ENCODE data around the gene ARHGDIG. TPM values are rescaled to one million over a fixed set of nuclear protein-coding genes. Genes with fewer than 3 reads are reported as not detected.

ARHGDIG gene
- polyA plus RNA-seq, 3 donors: not detected

- no peaks in the 10 kb centered on the region for H3K4me1 Mint-ChIP-seq
- H3K4me1 ChIP-seq (ENCODE audit: control insufficient read depth in 1 of 2, insufficient read depth in 2 of 2, low read length in 2 of 2): no peaks in the 10 kb centered on the region
Observed at GRCh38 chr16:309476-309875, 29.1 kb downstream of the ARHGDIG start.

GRCh38 chr16:311725-312124 is 31.3 kb downstream of the ARHGDIG start:
- Histone ChIP-seq H3K4me2 (replicated peaks; ENCODE audit: extremely low read depth, low read length, poor library complexity, severe bottlenecking) (no peak overlapping the region), H2AFZ (ENCODE audit: insufficient read depth, low read depth, low read length, poor library complexity, severe bottlenecking) (no peak overlapping the region), H3K27me3 (ENCODE audit: control insufficient read depth in 2 of 2, insufficient read depth in 2 of 2, low read length in 2 of 2) (no peaks in the 10 kb centered on the region), H4K20me1 (ENCODE audit: insufficient read depth, low read length) (peaks cover 23% of the 10 kb centered on the region), H3K9me3 (replicated peaks in 1 of 2; ENCODE audit: control insufficient read depth in 1 of 2, insufficient read depth in 1 of 2, low read length in 2 of 2) (no peaks in the 10 kb centered on the region), H3K9ac (ENCODE audit: insufficient read depth, low read length, poor library complexity, severe bottlenecking) (no peak overlapping the region), H3K36me3 (replicated peaks in 1 of 2; ENCODE audit: control insufficient read depth in 1 of 2, insufficient read depth in 2 of 2, low read length in 2 of 2) (peaks cover 68 to 78% of the 10 kb centered on the region in 2 donors), H3K4me1 (ENCODE audit: control insufficient read depth in 1 of 2, insufficient read depth in 2 of 2, low read length in 2 of 2) (no peaks in the 10 kb centered on the region), H3K4me3 (replicated peaks in 1 of 3; ENCODE audit: low read depth in 2 of 3, low read length in 3 of 3) (no peak overlapping the region), H3K79me2 (ENCODE audit: insufficient read depth, low read length) (peaks cover 44% of the 10 kb centered on the region), H3K27ac (ENCODE audit: low read depth in 1 of 2, low read length in 2 of 2) (no peak overlapping the region)
- no peak for TF ChIP-seq CTCF (IDR thresholded peaks at IDR 0.05)
- Mint-ChIP-seq H3K4me1 (no peaks in the 10 kb centered on the region), H3K27me3 (ENCODE audit: low read depth in 3 of 3) (no peaks in the 10 kb centered on the region), H3K4me3 (no peak overlapping the region), H3K9me3 (no peaks in the 10 kb centered on the region), H3K27ac (no peak overlapping the region), H3K36me3 (peaks cover 67 to 83% of the 10 kb centered on the region in 2 donors)
- DNase-seq: no peak
- intact Hi-C loops (cut with micrococcal nuclease): loop anchor here in 1 of 2 donors (5.0 kb wide), 1 partner anchor 36 kb away; no protein-coding TSS in a partner anchor
- WGBS (ENCODE audit: insufficient coverage): 100% methylated on average over 14 of the region's 15 CpGs

More at GRCh38 chr16:309476-309875, 29.1 kb downstream of the ARHGDIG start:
- H4K20me1 ChIP-seq (ENCODE audit: insufficient read depth, low read length): peaks cover 12% of the 10 kb centered on the region
- TF ChIP-seq CTCF (IDR thresholded peaks at IDR 0.05): no peak
- Mint-ChIP-seq H3K4me3 (no peak overlapping the region), H3K9me3 (no peaks in the 10 kb centered on the region), H3K27ac (peak overlapping the region in 4 of 7 donors; percentile 10 to 40 (median 21)), H3K36me3 (peaks cover 73 to 96% of the 10 kb centered on the region in 2 donors), H3K27me3 (ENCODE audit: low read depth in 3 of 3) (no peaks in the 10 kb centered on the region)
- H3K36me3 ChIP-seq (replicated peaks in 1 of 2; ENCODE audit: control insufficient read depth in 1 of 2, insufficient read depth in 2 of 2, low read length in 2 of 2): peaks cover 76 to 90% of the 10 kb centered on the region in 2 donors
- no peaks in the 10 kb centered on the region for H3K27me3 ChIP-seq (ENCODE audit: control insufficient read depth in 2 of 2, insufficient read depth in 2 of 2, low read length in 2 of 2)
- no peak for DNase-seq
- no peak overlapping the region for H2AFZ ChIP-seq (ENCODE audit: insufficient read depth, low read depth, low read length, poor library complexity, severe bottlenecking)
- no peaks in the 10 kb centered on the region for H3K9me3 ChIP-seq (replicated peaks in 1 of 2; ENCODE audit: control insufficient read depth in 1 of 2, insufficient read depth in 1 of 2, low read length in 2 of 2)
- H3K4me2 ChIP-seq (replicated peaks; ENCODE audit: extremely low read depth, low read length, poor library complexity, severe bottlenecking): no peak overlapping the region
- H3K9ac ChIP-seq (ENCODE audit: insufficient read depth, low read length, poor library complexity, severe bottlenecking): no peak overlapping the region
- no peak overlapping the region for H3K4me3 ChIP-seq (replicated peaks in 1 of 3; ENCODE audit: low read depth in 2 of 3, low read length in 3 of 3)
- intact Hi-C loops (cut with micrococcal nuclease): no loop called here
- 62% methylated on average over 6 of the region's 7 CpGs for WGBS (ENCODE audit: insufficient coverage)
- H3K79me2 ChIP-seq (ENCODE audit: insufficient read depth, low read length): peaks cover 25% of the 10 kb centered on the region
- no peak overlapping the region for H3K27ac ChIP-seq (ENCODE audit: low read depth in 1 of 2, low read length in 2 of 2)

Data from CD14-positive monocyte (primary cell).